ENCODE results near the gene CMTM8. TPM values are rescaled to one million over a fixed set of nuclear protein-coding genes. Genes with fewer than 3 reads are reported as not detected.
A peak's percentile ranks its signal among the peaks of the same experiment; 100 is the strongest.

CMTM8 gene
- total and polyA plus RNA-seq, 12 donors, result 2.1 to 8.4 (median 3.5) TPM

GRCh38 chr3:32303977-32304881 lies 65.7 kb downstream of the CMTM8 start:
- Histone ChIP-seq H3K27ac (peak overlapping the region in 6 of 10 donors; percentile 3 to 64 (median 36)), H3K4me3 (no peak overlapping the region), H3K27me3 (no peaks in the 10 kb centered on the region), H3K4me1 (peaks cover 0 to 45% (median 10%) of the 10 kb centered on the region in 9 donors), H3K36me3 (no peaks in the 10 kb centered on the region), H3K9me3 (no peaks in the 10 kb centered on the region)
- TF ChIP-seq CTCF (IDR thresholded peaks at IDR 0.05), result no peak
- no peak for DNase-seq
- intact Hi-C loops (cut with DNase I), result loop anchor here in 1 of 10 donors (5.0 kb wide), 1 partner anchor 168 kb away; no protein-coding TSS in a partner anchor
- ATAC-seq, result peak in 4 of 8 donors; percentile 32 to 60 (median 42)
- WGBS, 2 donors, result 83 to 92% methylated on average over 3 of the region's 3 CpGs

GRCh38 chr3:32305361-32305876 lies 66.9 kb downstream of the CMTM8 start:
- Histone ChIP-seq H3K9me3 (no peaks in the 10 kb centered on the region), H3K4me3 (no peak overlapping the region), H3K27ac (peak overlapping the region in 5 of 10 donors; percentile 24 to 64 (median 46)), H3K4me1 (peaks cover 0 to 55% (median 17%) of the 10 kb centered on the region in 9 donors), H3K27me3 (no peaks in the 10 kb centered on the region), H3K36me3 (no peaks in the 10 kb centered on the region)
- TF ChIP-seq CTCF (IDR thresholded peaks at IDR 0.05), result no peak
- ATAC-seq, result no peak
- intact Hi-C loops (cut with DNase I), result no loop called here
- 83% methylated on average over 2 of the region's 2 CpGs for WGBS, 2 donors
- no peak for DNase-seq

GRCh38 chr3:32306072-32306471 lies 67.6 kb downstream of the CMTM8 start:
- intact Hi-C loops (cut with DNase I), result loop anchor here in 1 of 10 donors (2.0 kb wide), 1 partner anchor 21 kb away; no protein-coding TSS in a partner anchor
- 95 to 98% methylated on average over 3 of the region's 3 CpGs for WGBS, 2 donors
- Histone ChIP-seq H3K4me1 (peaks cover 0 to 62% (median 17%) of the 10 kb centered on the region in 9 donors), H3K27ac (peak overlapping the region in 1 of 10 donors; percentile 64), H3K4me3 (no peak overlapping the region), H3K27me3 (no peaks in the 10 kb centered on the region), H3K9me3 (no peaks in the 10 kb centered on the region), H3K36me3 (no peaks in the 10 kb centered on the region)
- ATAC-seq (no peak), DNase-seq (no peak)
- TF ChIP-seq CTCF (IDR thresholded peaks at IDR 0.05), result no peak

- intact Hi-C loops (cut with DNase I), result loop anchor here in 1 of 10 donors (2.0 kb wide), 1 partner anchor 19 kb away; no protein-coding TSS in a partner anchor
- Histone ChIP-seq H3K27me3 (no peaks in the 10 kb centered on the region), H3K9me3 (no peaks in the 10 kb centered on the region), H3K4me3 (no peak overlapping the region), H3K36me3 (no peaks in the 10 kb centered on the region), H3K27ac (no peak overlapping the region), H3K4me1 (peaks cover 0 to 64% (median 24%) of the 10 kb centered on the region in 9 donors)
- no peak for ATAC-seq
- WGBS, 2 donors, result 76 to 80% methylated on average over 3 of the region's 3 CpGs
- TF ChIP-seq CTCF (IDR thresholded peaks at IDR 0.05), result no peak
- no peak for DNase-seq
Observed at GRCh38 chr3:32307591-32307990, 69.1 kb downstream of the CMTM8 start.

Measured in heart right ventricle (tissue), 16 donors.